Measurements from ENCODE around the gene MYO15A.

MYO15A gene

GRCh38 chr17:18121144-18121910, 12.8 kb downstream of the MYO15A start:
- Histone ChIP-seq H3K36me3 (ENCODE audit: control insufficient read depth, insufficient read depth, low read length) (no peaks in the 10 kb centered on the region), H3K4me1 (no peaks in the 10 kb centered on the region), H2AFZ (no peak overlapping the region), H3K27me3 (ENCODE audit: control insufficient read depth, insufficient read depth, low read length) (no peaks in the 10 kb centered on the region), H3K27ac (no peak overlapping the region), H3K9ac (no peak overlapping the region), H3K79me2 (no peaks in the 10 kb centered on the region), H3K4me3 (ENCODE audit: low read depth, low read length) (no peak overlapping the region), H3K4me2 (ENCODE audit: low read length) (no peak overlapping the region), H3K9me3 (ENCODE audit: control insufficient read depth, low read length) (no peaks in the 10 kb centered on the region)
- no peak for TF ChIP-seq CTCF (IDR thresholded peaks at IDR 0.05)

GRCh38 chr17:18122990-18123753, 14.6 kb downstream of the MYO15A start:
- H3K9me3 ChIP-seq (ENCODE audit: control insufficient read depth, low read length): no peaks in the 10 kb centered on the region
- no peak overlapping the region for H3K27ac ChIP-seq
- no peaks in the 10 kb centered on the region for H3K27me3 ChIP-seq (ENCODE audit: control insufficient read depth, insufficient read depth, low read length)
- H3K36me3 ChIP-seq (ENCODE audit: control insufficient read depth, insufficient read depth, low read length): no peaks in the 10 kb centered on the region
- H3K4me3 ChIP-seq (ENCODE audit: low read depth, low read length): no peak overlapping the region
- no peak for TF ChIP-seq CTCF (IDR thresholded peaks at IDR 0.05)
- no peak overlapping the region for H2AFZ ChIP-seq
- H3K79me2 ChIP-seq: no peaks in the 10 kb centered on the region
- no peaks in the 10 kb centered on the region for H3K4me1 ChIP-seq
- H3K4me2 ChIP-seq (ENCODE audit: low read length): no peak overlapping the region
- H3K9ac ChIP-seq: no peak overlapping the region

- Histone ChIP-seq H2AFZ (no peak overlapping the region), H3K27ac (no peak overlapping the region), H3K9me3 (ENCODE audit: control insufficient read depth, low read length) (no peaks in the 10 kb centered on the region), H3K9ac (no peak overlapping the region), H3K36me3 (ENCODE audit: control insufficient read depth, insufficient read depth, low read length) (no peaks in the 10 kb centered on the region), H3K4me3 (ENCODE audit: low read depth, low read length) (no peak overlapping the region), H3K4me2 (ENCODE audit: low read length) (no peak overlapping the region), H3K27me3 (ENCODE audit: control insufficient read depth, insufficient read depth, low read length) (no peaks in the 10 kb centered on the region), H3K79me2 (no peaks in the 10 kb centered on the region), H3K4me1 (no peaks in the 10 kb centered on the region)
- TF ChIP-seq CTCF (IDR thresholded peaks at IDR 0.05): no peak
Measured at GRCh38 chr17:18124345-18125126, 16.0 kb downstream of the MYO15A start.

- no peaks in the 10 kb centered on the region for H3K9me3 ChIP-seq (ENCODE audit: control insufficient read depth, low read length)
- no peak for TF ChIP-seq CTCF (IDR thresholded peaks at IDR 0.05)
- H3K27ac ChIP-seq: no peak overlapping the region
- H3K36me3 ChIP-seq (ENCODE audit: control insufficient read depth, insufficient read depth, low read length): no peaks in the 10 kb centered on the region
- no peak overlapping the region for H3K4me2 ChIP-seq (ENCODE audit: low read length)
- no peak overlapping the region for H2AFZ ChIP-seq
- H3K4me3 ChIP-seq (ENCODE audit: low read depth, low read length): no peak overlapping the region
- H3K27me3 ChIP-seq (ENCODE audit: control insufficient read depth, insufficient read depth, low read length): no peaks in the 10 kb centered on the region
- no peak overlapping the region for H3K9ac ChIP-seq
- H3K4me1 ChIP-seq: no peaks in the 10 kb centered on the region
- no peaks in the 10 kb centered on the region for H3K79me2 ChIP-seq
Measured at GRCh38 chr17:18129041-18129502, 20.5 kb downstream of the MYO15A start.
